HL-60 (cell line): Measurements from ENCODE around the gene NR0B2.

Source experiments
- CTCF ChIP-seq: IDR thresholded peaks from one replicate; pipeline ENCODE4 v1.5.1; 2011; ENCODE audit warnings: low read length, control low read depth, inconsistent platforms; ENCODE audit not compliant: insufficient read depth
- GABPA ChIP-seq: IDR thresholded peaks from 2 replicates; pipeline ENCODE4 v1.6.1; 2012; ENCODE audit warnings: low read depth

- TF ChIP-seq CTCF = no peak
- no peak for TF ChIP-seq GABPA
Measured at GRCh38 chr1:26956321-26956720, 42.5 kb upstream of the NR0B2 start.
